ENCODE data around the gene SLC5A1. TPM values are rescaled to one million over a fixed set of nuclear protein-coding genes. Genes with fewer than 3 reads are reported as not detected.

SLC5A1 gene
- total and polyA plus RNA-seq, 9 of the 15 experiments (the other 6 are each of a cell fraction or from before 2014, with no cell fraction given): not detected

DNA sequence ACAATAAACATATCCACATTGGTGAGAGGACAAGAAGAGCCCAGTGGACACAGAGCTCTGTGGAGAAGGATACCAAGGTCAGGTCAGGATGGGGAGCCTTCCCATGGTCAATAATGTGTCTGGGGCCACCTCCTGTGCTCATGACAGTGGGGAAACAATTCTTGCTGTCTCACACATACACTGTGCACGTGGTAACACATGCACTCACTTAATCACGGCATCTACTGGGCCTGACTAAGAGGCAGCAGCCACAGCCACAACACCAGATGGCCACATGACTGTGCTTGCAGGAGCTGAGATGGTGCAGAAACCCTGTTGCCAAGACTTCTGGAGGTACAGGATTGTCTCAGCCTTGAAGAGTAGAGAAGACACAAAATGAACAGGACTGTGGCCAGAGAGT is 87.4 kb downstream of the SLC5A1 start:
- POLR2A ChIA-PET: interaction anchor here (0.7 kb wide), 1 partner anchor 14 kb away, joined by 3 read pairs; no protein-coding TSS in a partner anchor

More for the DNA sequence above, 87.4 kb downstream of the SLC5A1 start:
- 4% methylated on average over 2 of the region's 2 CpGs for WGBS (ENCODE audit: insufficient coverage, low coverage, missing lambda C conversion rate)
- Histone ChIP-seq H3K9me3 (replicated peaks; ENCODE audit: control insufficient read depth, insufficient read depth, low read depth, low read length) (no peaks in the 10 kb centered on the region), H3K27me3 (ENCODE audit: control insufficient read depth in 2 of 2, insufficient read depth in 2 of 2, low read length in 2 of 2) (peaks cover 0 to 18% of the 10 kb centered on the region in 2 experiments; a peak in 2 of 5 replicates), H3K9ac (ENCODE audit: insufficient read depth in 1 of 2, low read depth in 2 of 2, low read length in 2 of 2) (no peak overlapping the region), H3K36me3 (ENCODE audit: control insufficient read depth, insufficient read depth, low read length) (no peaks in the 10 kb centered on the region), H2AFZ (ENCODE audit: low read depth, low read length) (no peak overlapping the region), H3K4me3 (no peak overlapping the region), H3K4me1 (replicated peaks in 1 of 2; ENCODE audit: control insufficient read depth in 2 of 2, insufficient read depth in 2 of 2, low read length in 2 of 2) (no peaks in the 10 kb centered on the region), H3K79me2 (ENCODE audit: control insufficient read depth, insufficient read depth, low read length) (no peaks in the 10 kb centered on the region), H3K9me1 (ENCODE audit: control insufficient read depth, insufficient read depth, low read length) (no peaks in the 10 kb centered on the region), H3K27ac (ENCODE audit: extremely low read depth, low read depth, low read length) (no peak overlapping the region), H3K4me2 (ENCODE audit: insufficient read depth, low read length) (no peak overlapping the region), H4K20me1 (replicated peaks; ENCODE audit: control insufficient read depth, insufficient read depth, low read length) (no peaks in the 10 kb centered on the region)
- DNase-seq (ENCODE audit: extremely low read depth in 1 of 4, low spot score in 3 of 4): no peak
- ATAC-seq: no peak
- no peak for TF ChIP-seq RB1 (IDR thresholded peaks at IDR 0.05; ENCODE audit: low read depth)
- TF ChIP-seq PML (IDR thresholded peaks at IDR 0.05; ENCODE audit: low read length): no peak
- no peak for TF ChIP-seq LCOR (CRISPR knock-in tag; IDR thresholded peaks at IDR 0.05)
- no peak for TF ChIP-seq ZNF644 (tag; IDR thresholded peaks at IDR 0.05; ENCODE audit: low read depth)
- TF ChIP-seq, protein P1, sequence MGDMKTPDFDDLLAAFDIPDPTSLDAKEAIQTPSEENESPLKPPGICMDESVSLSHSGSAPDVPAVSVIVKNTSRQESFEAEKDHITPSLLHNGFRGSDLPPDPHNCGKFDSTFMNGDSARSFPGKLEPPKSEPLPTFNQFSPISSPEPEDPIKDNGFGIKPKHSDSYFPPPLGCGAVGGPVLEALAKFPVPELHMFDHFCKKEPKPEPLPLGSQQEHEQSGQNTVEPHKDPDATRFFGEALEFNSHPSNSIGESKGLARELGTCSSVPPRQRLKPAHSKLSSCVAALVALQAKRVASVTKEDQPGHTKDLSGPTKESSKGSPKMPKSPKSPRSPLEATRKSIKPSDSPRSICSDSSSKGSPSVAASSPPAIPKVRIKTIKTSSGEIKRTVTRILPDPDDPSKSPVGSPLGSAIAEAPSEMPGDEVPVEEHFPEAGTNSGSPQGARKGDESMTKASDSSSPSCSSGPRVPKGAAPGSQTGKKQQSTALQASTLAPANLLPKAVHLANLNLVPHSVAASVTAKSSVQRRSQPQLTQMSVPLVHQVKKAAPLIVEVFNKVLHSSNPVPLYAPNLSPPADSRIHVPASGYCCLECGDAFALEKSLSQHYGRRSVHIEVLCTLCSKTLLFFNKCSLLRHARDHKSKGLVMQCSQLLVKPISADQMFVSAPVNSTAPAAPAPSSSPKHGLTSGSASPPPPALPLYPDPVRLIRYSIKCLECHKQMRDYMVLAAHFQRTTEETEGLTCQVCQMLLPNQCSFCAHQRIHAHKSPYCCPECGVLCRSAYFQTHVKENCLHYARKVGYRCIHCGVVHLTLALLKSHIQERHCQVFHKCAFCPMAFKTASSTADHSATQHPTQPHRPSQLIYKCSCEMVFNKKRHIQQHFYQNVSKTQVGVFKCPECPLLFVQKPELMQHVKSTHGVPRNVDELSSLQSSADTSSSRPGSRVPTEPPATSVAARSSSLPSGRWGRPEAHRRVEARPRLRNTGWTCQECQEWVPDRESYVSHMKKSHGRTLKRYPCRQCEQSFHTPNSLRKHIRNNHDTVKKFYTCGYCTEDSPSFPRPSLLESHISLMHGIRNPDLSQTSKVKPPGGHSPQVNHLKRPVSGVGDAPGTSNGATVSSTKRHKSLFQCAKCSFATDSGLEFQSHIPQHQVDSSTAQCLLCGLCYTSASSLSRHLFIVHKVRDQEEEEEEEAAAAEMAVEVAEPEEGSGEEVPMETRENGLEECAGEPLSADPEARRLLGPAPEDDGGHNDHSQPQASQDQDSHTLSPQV (IDR thresholded peaks at IDR 0.05): no peak
- TF ChIP-seq ZFP1 (CRISPR knock-in tag; IDR thresholded peaks at IDR 0.05): no peak
- no peak for TF ChIP-seq SAP30 (IDR thresholded peaks at IDR 0.05; ENCODE audit: borderline replicate concordance, insufficient read depth, low read depth, low read length, poor library complexity, severe bottlenecking)
- no peak for TF ChIP-seq ZC3H11A (IDR thresholded peaks at IDR 0.05; ENCODE audit: low read depth, low read length)
- TF ChIP-seq LARP7 (IDR thresholded peaks at IDR 0.05): no peak
- TF ChIP-seq, protein P2, sequence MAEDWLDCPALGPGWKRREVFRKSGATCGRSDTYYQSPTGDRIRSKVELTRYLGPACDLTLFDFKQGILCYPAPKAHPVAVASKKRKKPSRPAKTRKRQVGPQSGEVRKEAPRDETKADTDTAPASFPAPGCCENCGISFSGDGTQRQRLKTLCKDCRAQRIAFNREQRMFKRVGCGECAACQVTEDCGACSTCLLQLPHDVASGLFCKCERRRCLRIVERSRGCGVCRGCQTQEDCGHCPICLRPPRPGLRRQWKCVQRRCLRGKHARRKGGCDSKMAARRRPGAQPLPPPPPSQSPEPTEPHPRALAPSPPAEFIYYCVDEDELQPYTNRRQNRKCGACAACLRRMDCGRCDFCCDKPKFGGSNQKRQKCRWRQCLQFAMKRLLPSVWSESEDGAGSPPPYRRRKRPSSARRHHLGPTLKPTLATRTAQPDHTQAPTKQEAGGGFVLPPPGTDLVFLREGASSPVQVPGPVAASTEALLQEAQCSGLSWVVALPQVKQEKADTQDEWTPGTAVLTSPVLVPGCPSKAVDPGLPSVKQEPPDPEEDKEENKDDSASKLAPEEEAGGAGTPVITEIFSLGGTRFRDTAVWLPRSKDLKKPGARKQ (CRISPR knock-in tag; IDR thresholded peaks at IDR 0.05): no peak
- TF ChIP-seq RNF2 (IDR thresholded peaks at IDR 0.05): no peak
- TF ChIP-seq BRD4 (IDR thresholded peaks at IDR 0.05): no peak
- intact Hi-C loops (cut with micrococcal nuclease) (no loop called here), in situ Hi-C loops (cut with MboI) (no loop called here)
- no peak for FAIRE-seq
- BruUV-seq (replicated peaks): no TSS peak
- CTCF ChIA-PET (ENCODE audit: low intra/inter-chr PET ratio): no interaction called here

Data from K562 (cell line).